CD4-positive, alpha-beta T cell treated with Interleukin-6 at 100 ng/mL for 8 hours (primary cell): ENCODE data around the gene GMPR2.

Experiments used
- DNase-seq: peaks from one replicate; pipeline ENCODE4 v3.0.0-alpha.2; 2020; ENCODE audit warnings: mixed read lengths, low spot score

Gene GMPR2

DNA sequence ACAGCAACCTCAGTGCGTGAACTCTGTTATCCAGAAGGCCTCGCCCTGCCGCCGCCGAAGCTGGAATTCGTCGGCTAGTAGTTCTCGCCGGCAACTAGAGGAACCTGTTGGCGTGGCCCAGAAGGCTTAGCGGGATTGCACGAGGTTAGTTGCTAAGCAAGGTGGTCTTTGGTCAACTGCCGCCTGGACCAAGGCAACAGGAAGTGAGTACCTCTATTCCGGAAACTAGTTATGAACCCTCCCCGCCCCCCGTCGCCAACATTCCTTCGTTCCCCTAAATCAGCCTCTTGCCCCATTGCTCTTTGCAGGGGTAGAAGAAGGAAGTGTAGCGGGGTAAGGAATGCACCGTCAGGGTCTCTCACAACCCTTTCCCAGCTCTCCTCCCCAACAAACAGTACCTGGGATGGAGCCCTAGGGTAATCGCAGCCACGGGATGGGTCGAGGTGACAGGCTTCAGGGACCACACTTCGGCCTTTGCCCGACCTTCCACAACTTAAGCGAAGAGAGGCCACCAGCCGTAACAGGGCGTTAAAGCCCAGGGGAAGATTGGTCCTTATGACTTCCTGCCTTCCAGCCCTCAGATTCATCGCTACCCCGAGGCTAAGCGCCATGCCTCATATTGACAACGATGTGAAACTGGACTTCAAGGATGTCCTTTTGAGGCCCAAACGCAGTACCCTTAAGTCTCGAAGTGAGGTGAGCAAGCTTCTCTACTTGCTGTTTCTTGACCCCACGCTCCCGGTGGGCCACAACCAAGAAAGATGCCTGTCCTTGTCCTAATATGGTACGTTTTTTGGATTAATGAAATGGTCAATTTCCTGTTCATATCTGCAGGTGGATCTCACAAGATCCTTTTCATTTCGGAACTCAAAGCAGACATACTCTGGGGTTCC is at the start of gene GMPR2:
Gene GMPR2, plus strand, starts transcription at position 285 of the 893 bp plus-strand sequence. Its CDS starts 325 bp downstream, at position 610.
- no peak for DNase-seq

DNA sequence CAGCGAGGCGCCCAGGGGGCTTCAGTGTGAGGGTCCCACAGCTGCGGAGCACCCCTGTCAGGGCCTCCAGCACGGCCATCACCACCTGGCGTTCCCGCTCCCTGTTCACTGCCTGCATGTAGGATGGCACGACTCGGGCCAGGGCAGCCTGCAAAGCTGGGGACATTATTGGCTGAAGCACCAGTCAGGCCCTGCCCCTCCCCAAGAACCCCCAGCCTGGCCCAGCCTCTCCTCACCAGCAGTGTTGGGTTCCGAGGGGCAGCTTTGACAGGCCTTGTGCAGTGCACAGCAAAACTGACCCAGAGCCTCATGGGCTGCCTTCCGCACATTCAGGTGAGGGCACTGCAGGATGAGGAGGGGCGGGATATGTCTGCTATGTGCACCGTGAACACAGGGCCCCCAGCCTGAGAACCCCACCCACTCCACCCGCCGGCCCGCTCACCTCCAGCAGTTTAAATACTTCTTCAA is 49.7 kb upstream of the GMPR2 start:
- no peak for DNase-seq

DNA sequence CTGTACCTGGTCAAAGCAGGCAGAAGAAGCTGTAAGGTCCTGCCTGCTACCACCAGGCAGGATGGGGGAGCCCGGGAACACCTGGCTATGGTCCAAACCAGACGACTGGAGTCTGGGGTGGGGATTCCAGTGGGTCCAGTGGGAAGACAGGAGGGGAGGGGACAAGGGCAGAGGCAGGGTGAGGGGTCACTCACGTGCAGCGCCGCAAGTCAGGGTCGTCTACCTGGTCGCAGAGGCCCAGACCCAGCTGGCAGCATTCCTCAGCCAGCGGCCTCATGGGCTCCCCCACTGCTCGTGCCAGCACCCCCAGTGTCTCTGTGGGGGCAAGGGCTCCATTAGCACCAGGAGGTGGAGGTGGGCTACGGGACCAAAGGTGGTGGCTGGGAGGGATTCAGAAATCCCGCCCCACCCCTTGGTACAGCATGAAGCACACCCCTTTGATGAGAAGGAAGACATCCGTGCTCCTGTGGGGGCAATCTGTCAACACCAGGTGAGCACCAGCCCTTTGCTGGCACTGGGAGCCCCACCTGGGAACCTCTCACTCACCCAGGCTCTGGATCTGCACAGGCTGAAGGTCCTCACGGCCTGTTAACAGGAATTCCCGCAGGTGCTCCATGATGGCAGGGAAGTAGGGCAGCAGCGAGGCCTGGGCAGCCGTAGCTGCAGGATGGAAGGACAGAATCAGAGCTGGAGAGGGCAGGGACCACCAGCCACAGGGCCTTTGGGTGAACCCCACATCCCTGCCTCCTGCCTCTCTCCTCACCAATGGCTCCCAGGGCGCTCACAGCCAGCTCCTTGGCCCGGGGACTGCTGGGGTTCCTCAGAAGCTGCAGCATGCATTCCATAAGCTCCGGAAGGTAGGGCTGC is 48.4 kb upstream of the GMPR2 start:
- DNase-seq, result no peak

GRCh38 chr14:24185026-24185425 is 47.7 kb upstream of the GMPR2 start:
- no peak for DNase-seq

DNA sequence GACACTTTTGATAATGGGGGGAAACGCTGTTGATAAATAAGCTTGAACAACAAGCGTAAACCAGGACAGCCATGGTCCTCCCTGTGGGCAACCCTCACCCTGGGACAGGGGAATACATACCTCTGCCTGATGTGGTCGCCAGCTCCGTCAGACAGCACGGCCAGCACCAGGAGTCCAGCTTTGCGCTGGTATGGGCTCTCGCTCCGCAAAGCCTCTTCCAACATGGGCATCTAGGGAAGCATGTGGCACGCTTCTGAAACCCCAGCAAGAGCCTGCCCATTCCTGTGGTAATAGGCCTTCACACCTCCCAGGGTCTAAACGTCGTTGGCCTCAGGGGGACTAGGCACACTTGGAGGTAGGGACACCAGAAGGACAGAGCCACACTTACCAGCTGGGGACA is 47.0 kb upstream of the GMPR2 start:
- DNase-seq, result no peak

- no peak for DNase-seq
Measured at GRCh38 chr14:24186831-24187538, 45.7 kb upstream of the GMPR2 start.

DNA sequence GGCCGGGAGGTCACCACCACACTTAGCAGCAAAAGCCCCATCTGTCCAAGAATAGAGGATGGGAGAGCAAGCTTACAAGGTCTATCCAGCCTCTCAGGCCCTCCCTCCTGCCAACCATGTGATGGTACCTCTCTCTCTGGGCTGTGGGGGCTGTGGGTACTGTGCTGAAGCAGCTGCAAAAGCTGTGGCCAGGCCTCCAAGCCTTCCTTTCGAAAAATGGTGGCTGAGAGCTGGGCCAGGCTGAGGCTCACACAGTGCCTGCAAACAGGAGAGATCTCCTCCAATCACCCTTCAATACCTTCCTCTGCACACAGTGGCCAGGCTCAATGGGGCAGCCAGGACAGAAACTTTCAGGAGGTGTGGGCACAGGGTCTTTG is 45.2 kb upstream of the GMPR2 start:
- no peak for DNase-seq

- peak; percentile 97 for DNase-seq
Measured at GRCh38 chr14:24188251-24189058, 44.3 kb upstream of the GMPR2 start, which contains the start of gene IPO4. Gene IPO4, minus strand, starts transcription at chr14:24188816. Its CDS starts 29 bp downstream, at chr14:24188787.

GRCh38 chr14:24189059-24189375 is 43.7 kb upstream of the GMPR2 start:
- no peak for DNase-seq

DNA sequence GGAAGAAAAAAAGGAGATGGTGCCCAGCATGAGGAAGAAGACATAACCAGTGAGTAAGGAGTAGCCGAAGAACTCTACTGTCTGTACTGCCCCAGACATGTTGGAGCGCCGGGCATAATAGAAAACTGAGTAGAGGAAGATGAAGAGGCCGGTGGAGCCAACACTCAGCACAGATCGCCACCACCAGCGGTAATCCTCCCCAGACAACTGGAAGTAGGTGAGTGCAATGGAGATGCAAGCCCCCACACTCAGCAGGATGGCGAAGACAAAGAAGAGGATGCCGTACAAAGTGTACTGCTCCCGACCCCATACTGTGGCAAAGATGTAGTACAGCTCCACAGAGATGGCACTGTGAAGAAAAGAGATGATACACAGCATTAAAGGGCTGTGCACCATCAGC is 43.3 kb upstream of the GMPR2 start:
- no peak for DNase-seq

GRCh38 chr14:24190416-24190815 is 42.3 kb upstream of the GMPR2 start:
- no peak for DNase-seq

- no peak for DNase-seq
Measured at GRCh38 chr14:24192933-24193332, 39.8 kb upstream of the GMPR2 start.

GRCh38 chr14:24194186-24194872 is 38.4 kb upstream of the GMPR2 start:
- no peak for DNase-seq

DNA sequence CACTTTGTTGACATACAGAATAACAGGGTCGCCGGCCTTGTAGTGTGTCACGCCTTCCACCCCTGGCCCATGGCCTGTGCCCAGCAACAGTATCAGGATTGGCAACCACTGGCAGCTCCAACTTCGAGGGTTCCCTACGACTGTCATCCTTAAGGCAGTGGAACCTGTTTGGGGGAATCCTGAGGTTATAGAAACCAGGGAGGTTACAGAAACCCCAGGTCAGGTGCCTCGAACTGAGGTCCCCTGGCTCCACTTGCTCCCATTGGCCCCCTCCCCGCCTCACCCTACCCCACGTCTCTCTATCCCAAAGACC is 37.9 kb upstream of the GMPR2 start:
- no peak for DNase-seq

GRCh38 chr14:24195186-24196070 is 37.3 kb upstream of the GMPR2 start, which contains the start of gene TM9SF1:
Gene TM9SF1, minus strand, starts transcription at chr14:24195441. Its CDS starts 422 bp downstream, at chr14:24195019.
- peak; percentile 85 for DNase-seq

GRCh38 chr14:24196071-24197055 is 36.4 kb upstream of the GMPR2 start:
- no peak for DNase-seq

- no peak for DNase-seq
Measured at GRCh38 chr14:24197056-24197450, 35.7 kb upstream of the GMPR2 start.

GRCh38 chr14:24198814-24199524 is 33.8 kb upstream of the GMPR2 start:
- no peak for DNase-seq
